A549 treated with RU486 at 1 μM for 4 hours (cell line): ENCODE results near the gene ZBTB25. TPM values are rescaled to one million over a fixed set of nuclear protein-coding genes. Genes with fewer than 3 reads are reported as not detected.

Experiments
- total RNA-seq: library from RNA; stranded (reverse); fragments of 200-300 nt; extraction: Qiagen RNA extraction; gene quantifications from 5 replicates; pipeline ENCODE4 v1.2.3, GENCODE V29; 2022; ENCODE audit warnings: low read depth

Gene ZBTB25, protein sequence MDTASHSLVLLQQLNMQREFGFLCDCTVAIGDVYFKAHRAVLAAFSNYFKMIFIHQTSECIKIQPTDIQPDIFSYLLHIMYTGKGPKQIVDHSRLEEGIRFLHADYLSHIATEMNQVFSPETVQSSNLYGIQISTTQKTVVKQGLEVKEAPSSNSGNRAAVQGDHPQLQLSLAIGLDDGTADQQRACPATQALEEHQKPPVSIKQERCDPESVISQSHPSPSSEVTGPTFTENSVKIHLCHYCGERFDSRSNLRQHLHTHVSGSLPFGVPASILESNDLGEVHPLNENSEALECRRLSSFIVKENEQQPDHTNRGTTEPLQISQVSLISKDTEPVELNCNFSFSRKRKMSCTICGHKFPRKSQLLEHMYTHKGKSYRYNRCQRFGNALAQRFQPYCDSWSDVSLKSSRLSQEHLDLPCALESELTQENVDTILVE
- total RNA-seq, result 3.4 to 6.5 TPM (median 5.3 TPM) in 5 replicates

GRCh38 chr14:64503434-64504309, at the start of gene ZBTB25:
TSS of gene ZBTB25 (minus strand) at chr14:64503838. CDS start at chr14:64490533, 13,305 bp downstream.

DNA sequence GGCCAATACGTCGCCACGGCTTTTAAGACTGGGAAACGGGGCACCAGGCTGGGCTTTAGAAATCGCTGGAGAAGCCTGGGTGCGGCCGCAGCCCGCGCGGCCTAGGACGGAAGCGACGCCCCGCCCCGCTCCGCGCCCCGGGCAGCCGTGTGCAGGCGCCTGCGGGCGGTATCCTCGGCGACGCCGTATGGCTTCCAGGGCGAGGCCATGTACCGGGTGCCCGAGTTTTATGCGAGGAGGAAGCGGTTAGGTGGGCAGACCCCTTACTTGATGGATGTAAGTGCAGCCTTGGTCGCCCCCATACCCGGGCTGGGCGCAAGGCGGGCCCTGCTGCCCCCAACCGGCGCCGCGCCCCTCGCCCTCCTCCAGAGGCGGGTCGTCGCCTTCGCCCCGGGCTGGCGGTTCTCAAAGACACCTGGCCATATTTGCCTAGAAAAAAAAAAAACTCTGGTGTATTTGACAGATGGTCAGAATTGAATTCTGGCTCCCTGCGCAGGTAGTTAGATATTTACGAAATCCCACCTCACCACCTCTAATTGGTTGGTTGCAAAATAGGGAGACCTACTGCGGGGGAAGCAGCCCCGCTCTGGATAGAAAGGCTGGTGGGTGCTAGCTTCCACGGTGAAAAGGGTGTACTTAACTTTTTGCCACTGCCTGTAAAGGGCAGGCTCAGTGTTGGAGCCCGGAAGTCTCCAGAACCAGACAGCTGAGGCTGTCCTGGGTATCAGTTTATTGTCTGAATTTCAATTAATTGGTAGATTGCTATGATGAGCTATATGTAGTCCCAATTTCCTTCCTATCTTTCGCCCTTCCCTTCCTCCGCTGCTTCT, 46.4 kb upstream of the ZBTB25 start, which contains the start of gene PPP1R36:
Gene PPP1R36, plus strand, starts transcription at position 171 of the 830 bp plus-strand sequence. Its CDS starts 37 bp downstream, at position 208.

DNA sequence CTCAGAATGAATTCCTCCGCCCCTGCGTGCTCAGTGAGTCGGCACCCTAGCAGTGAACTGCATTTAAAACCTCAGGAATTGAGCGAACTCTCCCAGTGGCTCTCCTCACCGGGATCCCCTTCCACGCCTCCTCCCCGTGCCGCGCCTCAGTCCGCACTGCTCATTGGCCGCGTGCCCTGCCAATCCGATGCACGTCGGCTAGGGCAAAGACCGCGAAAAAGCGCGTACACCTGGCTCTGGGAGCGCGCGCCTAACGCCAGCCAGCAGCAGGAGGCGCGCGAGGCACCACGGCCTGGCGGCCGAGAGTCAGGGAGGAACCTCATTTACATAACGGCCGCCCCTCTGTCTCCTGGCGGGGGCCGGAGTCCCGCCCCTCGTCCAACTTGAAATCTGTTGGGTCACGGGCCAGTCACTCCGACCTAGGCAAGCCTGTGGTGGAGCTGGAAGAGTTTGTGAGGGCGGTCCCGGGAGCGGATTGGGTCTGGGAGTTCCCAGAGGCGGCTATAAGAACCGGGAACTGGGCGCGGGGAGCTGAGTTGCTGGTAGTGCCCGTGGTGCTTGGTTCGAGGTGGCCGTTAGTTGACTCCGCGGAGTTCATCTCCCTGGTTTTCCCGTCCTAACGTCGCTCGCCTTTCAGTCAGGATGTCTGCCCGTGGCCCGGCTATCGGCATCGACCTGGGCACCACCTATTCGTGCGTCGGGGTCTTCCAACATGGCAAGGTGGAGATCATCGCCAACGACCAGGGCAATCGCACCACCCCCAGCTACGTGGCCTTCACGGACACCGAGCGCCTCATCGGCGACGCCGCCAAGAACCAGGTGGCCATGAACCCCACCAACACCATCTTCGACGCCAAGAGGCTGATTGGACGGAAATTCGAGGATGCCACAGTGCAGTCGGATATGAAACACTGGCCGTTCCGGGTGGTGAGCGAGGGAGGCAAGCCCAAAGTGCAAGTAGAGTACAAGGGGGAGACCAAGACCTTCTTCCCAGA, 36.9 kb upstream of the ZBTB25 start, which contains the start of gene HSPA2:
Gene HSPA2, plus strand, starts transcription at position 534 of the 995 bp plus-strand sequence. Its CDS starts 109 bp downstream, at position 643.

DNA sequence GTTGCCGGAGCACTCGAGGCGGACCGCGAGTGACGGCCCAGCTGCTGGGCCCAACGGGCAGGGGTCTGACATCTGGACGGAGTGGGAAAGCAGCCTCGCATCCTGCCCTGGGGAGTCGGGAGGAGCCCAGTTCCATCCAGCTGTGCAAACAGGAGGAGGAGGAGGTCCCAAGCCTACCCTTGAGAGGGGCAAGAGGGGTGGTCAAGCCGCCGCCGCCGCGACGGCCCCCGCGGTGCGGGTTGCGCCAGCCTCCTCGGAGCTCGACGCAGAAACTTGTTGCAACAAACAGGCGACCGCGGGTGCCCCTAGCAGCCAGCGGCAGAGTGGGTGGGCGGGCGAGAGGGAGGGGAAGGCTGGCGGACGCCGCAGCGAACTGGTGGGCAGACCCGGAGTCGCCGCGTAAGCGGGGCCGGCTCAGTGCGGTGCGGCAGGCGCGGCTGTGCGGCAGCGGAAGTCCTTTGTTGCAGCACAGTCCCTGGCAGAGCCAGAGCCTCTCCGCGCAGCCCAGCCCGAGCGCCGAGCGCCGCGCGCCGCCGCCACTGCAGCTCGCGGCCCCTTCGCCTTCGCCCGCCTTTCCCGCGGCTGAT, 765 bp upstream of the ZBTB25 start, which contains the start of gene ZBTB1:
Gene ZBTB1, plus strand, starts transcription at position 461 of the 587 bp plus-strand sequence. CDS start 16,735 bp downstream, outside the sequence.

DNA sequence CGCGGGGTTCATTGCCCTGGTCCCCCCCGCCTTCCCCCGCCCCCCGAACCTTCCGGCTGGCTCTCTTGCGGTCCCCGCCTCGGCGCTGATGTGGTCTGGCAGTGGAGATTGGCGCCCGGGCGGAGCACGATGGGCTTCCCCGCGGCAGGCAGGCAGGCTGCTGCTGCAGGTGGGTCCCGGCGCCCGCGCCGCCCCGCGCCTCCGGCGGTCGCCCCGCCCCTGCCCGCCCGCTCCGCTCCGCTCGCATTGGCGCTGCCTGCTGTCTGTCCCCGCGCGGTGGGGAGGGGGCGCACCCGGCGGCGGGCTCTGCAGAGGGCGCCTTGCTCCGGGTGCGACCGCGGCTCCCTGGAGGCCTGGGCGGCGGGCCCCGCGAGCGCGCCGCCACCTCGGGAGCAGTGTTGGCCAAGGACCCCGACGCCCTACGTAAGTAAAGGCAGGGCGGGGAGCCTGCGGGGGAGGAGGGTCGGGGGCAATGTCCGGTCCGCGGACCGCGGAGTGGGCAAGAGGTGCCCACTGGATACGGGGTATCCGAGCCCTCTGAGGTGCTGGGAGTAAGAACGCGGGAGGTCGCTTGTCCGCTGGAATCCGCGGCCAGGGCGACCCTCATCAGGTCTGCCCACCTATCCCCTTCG, 38.3 kb downstream of the ZBTB25 start, which contains the start of gene AKAP5:
Gene AKAP5, plus strand, starts transcription at position 309 of the 632 bp plus-strand sequence. CDS start 2,896 bp downstream, outside the sequence.

Other genes starting within 250 kb of the ZBTB25 start
- gene ESR2, start 209.5 kb downstream of the ZBTB25 start, total RNA-seq, result 0.03 TPM in 1 of 5 replicates, not detected in the others
- gene MTHFD1, start 115.5 kb downstream of the ZBTB25 start, total RNA-seq, result 104 to 124 TPM (median 123 TPM) in 5 replicates
- 0.18 to 0.50 TPM (median 0.37 TPM) in 5 replicates for gene AKAP5, start 38.3 kb downstream of the ZBTB25 start, total RNA-seq
- gene ZBTB1, start 932 bp upstream of the ZBTB25 start, total RNA-seq, result 14.1 to 26.1 TPM (median 23.6 TPM) in 5 replicates
- 33.3 to 42.6 TPM (median 40.0 TPM) in 5 replicates for gene HSPA2, start 36.9 kb upstream of the ZBTB25 start, total RNA-seq
- 0.22 to 0.61 TPM (median 0.24 TPM) in 5 replicates for gene PPP1R36, start 46.1 kb upstream of the ZBTB25 start, total RNA-seq
- 32.0 to 46.9 TPM (median 42.2 TPM) in 5 replicates for gene PLEKHG3, start 200.6 kb upstream of the ZBTB25 start, total RNA-seq